Measurements from ENCODE around the gene QKI. TPM values are rescaled to one million over a fixed set of nuclear protein-coding genes. Genes with fewer than 3 reads are reported as not detected.

QKI gene
- total and polyA plus RNA-seq, 10 of the 15 experiments (the other 5 are each of a cell fraction or from before 2014, with no cell fraction given) = 4.7 to 72.5 (median 38.9) TPM

DNA sequence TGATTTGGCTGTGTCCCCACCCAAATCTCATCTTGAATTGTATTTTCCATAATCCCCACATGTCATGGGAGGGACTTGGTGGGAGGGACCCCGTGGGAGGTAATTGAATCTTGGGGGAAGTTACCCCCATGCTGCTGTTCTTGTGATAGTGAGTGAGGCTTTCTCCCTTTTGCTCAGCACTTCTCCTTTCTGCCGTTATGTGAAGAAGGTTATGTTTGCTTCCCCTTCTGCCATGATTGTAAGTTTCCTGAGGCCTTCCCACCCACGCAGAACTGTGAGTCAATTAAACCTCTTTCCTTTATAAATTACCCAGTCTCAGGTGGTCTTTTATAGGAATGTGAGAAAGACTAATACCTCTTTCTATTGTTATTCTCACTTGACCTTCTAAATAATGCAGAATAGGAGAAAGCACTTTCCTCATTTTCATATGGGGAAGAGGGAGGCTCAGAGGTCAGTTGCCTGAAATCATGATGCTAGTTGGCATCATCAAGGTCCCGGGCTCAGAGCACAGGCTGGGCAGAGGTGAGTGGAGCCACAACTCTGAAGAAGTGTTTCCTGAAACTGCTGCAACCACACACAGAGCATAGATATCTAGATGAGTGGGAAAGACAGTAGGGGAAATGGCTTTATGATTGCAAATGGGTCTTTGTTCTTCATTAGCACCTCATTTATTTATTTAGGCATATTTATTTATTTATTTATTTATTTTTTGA, 191.0 kb downstream of the QKI start (continued):
- TF ChIP-seq, protein P1, sequence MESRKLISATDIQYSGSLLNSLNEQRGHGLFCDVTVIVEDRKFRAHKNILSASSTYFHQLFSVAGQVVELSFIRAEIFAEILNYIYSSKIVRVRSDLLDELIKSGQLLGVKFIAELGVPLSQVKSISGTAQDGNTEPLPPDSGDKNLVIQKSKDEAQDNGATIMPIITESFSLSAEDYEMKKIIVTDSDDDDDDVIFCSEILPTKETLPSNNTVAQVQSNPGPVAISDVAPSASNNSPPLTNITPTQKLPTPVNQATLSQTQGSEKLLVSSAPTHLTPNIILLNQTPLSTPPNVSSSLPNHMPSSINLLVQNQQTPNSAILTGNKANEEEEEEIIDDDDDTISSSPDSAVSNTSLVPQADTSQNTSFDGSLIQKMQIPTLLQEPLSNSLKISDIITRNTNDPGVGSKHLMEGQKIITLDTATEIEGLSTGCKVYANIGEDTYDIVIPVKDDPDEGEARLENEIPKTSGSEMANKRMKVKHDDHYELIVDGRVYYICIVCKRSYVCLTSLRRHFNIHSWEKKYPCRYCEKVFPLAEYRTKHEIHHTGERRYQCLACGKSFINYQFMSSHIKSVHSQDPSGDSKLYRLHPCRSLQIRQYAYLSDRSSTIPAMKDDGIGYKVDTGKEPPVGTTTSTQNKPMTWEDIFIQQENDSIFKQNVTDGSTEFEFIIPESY (IDR thresholded peaks at IDR 0.05) = no peak
- TF ChIP-seq, protein P2, sequence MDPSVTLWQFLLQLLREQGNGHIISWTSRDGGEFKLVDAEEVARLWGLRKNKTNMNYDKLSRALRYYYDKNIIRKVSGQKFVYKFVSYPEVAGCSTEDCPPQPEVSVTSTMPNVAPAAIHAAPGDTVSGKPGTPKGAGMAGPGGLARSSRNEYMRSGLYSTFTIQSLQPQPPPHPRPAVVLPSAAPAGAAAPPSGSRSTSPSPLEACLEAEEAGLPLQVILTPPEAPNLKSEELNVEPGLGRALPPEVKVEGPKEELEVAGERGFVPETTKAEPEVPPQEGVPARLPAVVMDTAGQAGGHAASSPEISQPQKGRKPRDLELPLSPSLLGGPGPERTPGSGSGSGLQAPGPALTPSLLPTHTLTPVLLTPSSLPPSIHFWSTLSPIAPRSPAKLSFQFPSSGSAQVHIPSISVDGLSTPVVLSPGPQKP (IDR thresholded peaks at IDR 0.05; ENCODE audit: low read depth, low read length) = no peak
- no peak for TF ChIP-seq JUND (IDR thresholded peaks at IDR 0.05; ENCODE audit: low read depth, low read length)

DNA sequence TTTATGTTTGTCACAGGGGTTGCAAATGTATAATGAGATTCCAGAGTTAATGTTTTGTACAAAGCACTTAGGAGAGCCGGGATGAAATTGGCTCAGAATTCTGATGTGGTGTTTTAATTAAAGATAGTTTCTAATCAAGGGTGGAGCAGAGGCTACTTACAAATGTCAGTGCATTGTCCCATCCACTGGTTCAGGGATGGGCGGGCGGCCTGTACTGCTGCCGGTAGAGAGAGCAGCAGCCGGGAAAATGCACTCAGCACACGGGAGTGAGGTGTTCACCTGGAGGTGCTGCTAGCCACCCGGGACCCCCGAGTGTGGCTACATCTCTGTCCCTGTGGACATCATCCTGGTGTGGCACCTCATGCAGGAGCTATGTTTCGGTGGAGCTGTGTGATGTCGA, 193.3 kb downstream of the QKI start:
- FAIRE-seq = no peak
- POLR2A ChIA-PET = interaction anchor here (0.5 kb wide), 1 partner anchor 11 kb away, joined by 4 read pairs; no protein-coding TSS in a partner anchor

More for the DNA sequence above, 193.3 kb downstream of the QKI start:
- intact Hi-C loops (cut with micrococcal nuclease; ENCODE audit: unreplicated experiment) = no loop called here
- no peak for DNase-seq (ENCODE audit: low read depth, low spot score)
- ChIA-PET RAD21 (ENCODE audit: unreplicated experiment) (no interaction called here), SMC1A (ENCODE audit: uncharacterized antibody, unreplicated experiment) (no interaction called here), CTCF (no interaction called here)
- Histone ChIP-seq H3K9ac (ENCODE audit: control insufficient read depth, insufficient read depth, low read length) (no peak overlapping the region), H3K4me3 (no peak overlapping the region), H3K9me3 (replicated peaks; ENCODE audit: control insufficient read depth, insufficient read depth, low read length) (peaks cover 8% of the 10 kb centered on the region; the same call in 2 of the 3 replicates), H3K27ac (ENCODE audit: control insufficient read depth, insufficient read depth) (no peak overlapping the region), H3K36me3 (ENCODE audit: control insufficient read depth in 2 of 2, insufficient read depth in 2 of 2, low read length in 1 of 2) (no peaks in the 10 kb centered on the region), H3K79me2 (ENCODE audit: control insufficient read depth, insufficient read depth, low read length) (no peaks in the 10 kb centered on the region), H3K4me2 (ENCODE audit: control insufficient read depth, insufficient read depth) (no peak overlapping the region), H4K20me1 (ENCODE audit: control insufficient read depth, insufficient read depth) (no peaks in the 10 kb centered on the region), H2AFZ (ENCODE audit: control insufficient read depth, low read depth, low read length) (no peak overlapping the region), H3K27me3 (replicated peaks in 1 of 2; ENCODE audit: control insufficient read depth in 2 of 2, insufficient read depth in 2 of 2, low read length in 1 of 2) (no peaks in the 10 kb centered on the region), H3K4me1 (ENCODE audit: control insufficient read depth, insufficient read depth, low read length) (no peaks in the 10 kb centered on the region)
- BruUV-seq (replicated peaks) = no TSS peak
- TF ChIP-seq RBBP5 (conservative IDR thresholded peaks at IDR 0.05) = no peak
- TF ChIP-seq, protein P3, sequence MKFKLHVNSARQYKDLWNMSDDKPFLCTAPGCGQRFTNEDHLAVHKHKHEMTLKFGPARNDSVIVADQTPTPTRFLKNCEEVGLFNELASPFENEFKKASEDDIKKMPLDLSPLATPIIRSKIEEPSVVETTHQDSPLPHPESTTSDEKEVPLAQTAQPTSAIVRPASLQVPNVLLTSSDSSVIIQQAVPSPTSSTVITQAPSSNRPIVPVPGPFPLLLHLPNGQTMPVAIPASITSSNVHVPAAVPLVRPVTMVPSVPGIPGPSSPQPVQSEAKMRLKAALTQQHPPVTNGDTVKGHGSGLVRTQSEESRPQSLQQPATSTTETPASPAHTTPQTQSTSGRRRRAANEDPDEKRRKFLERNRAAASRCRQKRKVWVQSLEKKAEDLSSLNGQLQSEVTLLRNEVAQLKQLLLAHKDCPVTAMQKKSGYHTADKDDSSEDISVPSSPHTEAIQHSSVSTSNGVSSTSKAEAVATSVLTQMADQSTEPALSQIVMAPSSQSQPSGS (IDR thresholded peaks at IDR 0.05; ENCODE audit: low read length) = no peak
- TF ChIP-seq EZH2 (IDR thresholded peaks at IDR 0.05; ENCODE audit: borderline replicate concordance, control insufficient read depth, low read depth, low read length) = no peak
- TF ChIP-seq, protein P4, sequence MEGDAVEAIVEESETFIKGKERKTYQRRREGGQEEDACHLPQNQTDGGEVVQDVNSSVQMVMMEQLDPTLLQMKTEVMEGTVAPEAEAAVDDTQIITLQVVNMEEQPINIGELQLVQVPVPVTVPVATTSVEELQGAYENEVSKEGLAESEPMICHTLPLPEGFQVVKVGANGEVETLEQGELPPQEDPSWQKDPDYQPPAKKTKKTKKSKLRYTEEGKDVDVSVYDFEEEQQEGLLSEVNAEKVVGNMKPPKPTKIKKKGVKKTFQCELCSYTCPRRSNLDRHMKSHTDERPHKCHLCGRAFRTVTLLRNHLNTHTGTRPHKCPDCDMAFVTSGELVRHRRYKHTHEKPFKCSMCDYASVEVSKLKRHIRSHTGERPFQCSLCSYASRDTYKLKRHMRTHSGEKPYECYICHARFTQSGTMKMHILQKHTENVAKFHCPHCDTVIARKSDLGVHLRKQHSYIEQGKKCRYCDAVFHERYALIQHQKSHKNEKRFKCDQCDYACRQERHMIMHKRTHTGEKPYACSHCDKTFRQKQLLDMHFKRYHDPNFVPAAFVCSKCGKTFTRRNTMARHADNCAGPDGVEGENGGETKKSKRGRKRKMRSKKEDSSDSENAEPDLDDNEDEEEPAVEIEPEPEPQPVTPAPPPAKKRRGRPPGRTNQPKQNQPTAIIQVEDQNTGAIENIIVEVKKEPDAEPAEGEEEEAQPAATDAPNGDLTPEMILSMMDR (IDR thresholded peaks at IDR 0.05 in 2 of 3, conservative IDR thresholded peaks at IDR 0.05 in 1 of 3; ENCODE audit: control insufficient read depth in 2 of 3, extremely low read depth in 1 of 3, insufficient read depth in 1 of 3, low read depth in 3 of 3, low read length in 3 of 3) = no peak
- in situ Hi-C loops (cut with MboI) = no loop called here
- ATAC-seq = no peak
- 68% methylated on average over 10 of the region's 10 CpGs for WGBS (ENCODE audit: insufficient coverage, insufficient replicate concordance, low lambda C conversion rate, missing lambda C conversion rate)
